Measurements from ENCODE around the gene LARP1.

The LARP1 gene

DNA sequence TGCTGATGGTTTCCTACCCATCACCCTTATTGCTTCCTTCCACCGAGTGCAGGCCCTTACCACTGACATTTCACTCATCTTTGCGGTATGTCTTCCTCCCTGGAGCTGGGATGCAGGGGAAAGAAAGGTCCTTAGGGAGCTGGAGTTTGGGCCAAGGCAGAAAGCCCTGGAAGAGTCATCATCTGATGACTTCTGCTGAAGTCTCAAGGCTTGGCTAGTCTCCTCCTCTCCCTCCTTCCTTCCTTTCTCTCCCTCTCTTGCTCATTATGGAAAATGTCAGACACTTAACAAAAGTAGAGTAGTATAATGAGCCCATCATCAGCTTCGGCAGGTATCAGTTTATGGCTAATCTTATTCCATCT, 40.0 kb downstream of the LARP1 start:
- no peak overlapping the region for H3K4me3 ChIP-seq (ENCODE audit: low read depth, low read length)
- no peak for DNase-seq (ENCODE audit: low read depth)
- TF ChIP-seq MYC (IDR thresholded peaks at IDR 0.05; ENCODE audit: low read depth, low read length): no peak
- TF ChIP-seq, protein P1, sequence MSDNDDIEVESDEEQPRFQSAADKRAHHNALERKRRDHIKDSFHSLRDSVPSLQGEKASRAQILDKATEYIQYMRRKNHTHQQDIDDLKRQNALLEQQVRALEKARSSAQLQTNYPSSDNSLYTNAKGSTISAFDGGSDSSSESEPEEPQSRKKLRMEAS (IDR thresholded peaks at IDR 0.05; ENCODE audit: low read depth, low read length): no peak
- TF ChIP-seq POLR2A (IDR thresholded peaks at IDR 0.05; ENCODE audit: extremely low read depth, insufficient read length): no peak
- TF ChIP-seq, protein P2, sequence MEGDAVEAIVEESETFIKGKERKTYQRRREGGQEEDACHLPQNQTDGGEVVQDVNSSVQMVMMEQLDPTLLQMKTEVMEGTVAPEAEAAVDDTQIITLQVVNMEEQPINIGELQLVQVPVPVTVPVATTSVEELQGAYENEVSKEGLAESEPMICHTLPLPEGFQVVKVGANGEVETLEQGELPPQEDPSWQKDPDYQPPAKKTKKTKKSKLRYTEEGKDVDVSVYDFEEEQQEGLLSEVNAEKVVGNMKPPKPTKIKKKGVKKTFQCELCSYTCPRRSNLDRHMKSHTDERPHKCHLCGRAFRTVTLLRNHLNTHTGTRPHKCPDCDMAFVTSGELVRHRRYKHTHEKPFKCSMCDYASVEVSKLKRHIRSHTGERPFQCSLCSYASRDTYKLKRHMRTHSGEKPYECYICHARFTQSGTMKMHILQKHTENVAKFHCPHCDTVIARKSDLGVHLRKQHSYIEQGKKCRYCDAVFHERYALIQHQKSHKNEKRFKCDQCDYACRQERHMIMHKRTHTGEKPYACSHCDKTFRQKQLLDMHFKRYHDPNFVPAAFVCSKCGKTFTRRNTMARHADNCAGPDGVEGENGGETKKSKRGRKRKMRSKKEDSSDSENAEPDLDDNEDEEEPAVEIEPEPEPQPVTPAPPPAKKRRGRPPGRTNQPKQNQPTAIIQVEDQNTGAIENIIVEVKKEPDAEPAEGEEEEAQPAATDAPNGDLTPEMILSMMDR (IDR thresholded peaks at IDR 0.05; ENCODE audit: low read depth, low read length): no peak

DNA sequence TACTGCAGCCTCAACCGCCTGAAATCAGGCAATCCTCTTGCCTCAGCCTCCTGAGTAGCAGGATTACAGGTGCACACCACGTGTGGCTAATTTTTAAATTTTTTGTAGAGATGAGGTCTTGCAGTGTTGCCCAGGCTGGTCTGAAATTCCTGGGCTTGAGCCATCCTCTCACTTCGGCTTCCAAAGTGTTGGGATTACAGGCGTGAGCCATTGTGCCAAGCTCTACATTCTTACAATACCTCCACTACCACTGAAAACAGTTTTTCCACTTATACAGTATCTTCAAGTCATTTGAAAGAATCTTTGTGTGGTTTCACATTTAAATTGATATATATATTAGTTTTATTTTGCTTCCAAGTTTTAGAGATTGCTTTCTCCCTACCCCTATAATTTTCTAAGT, 42.6 kb downstream of the LARP1 start:
- DNase-seq (ENCODE audit: low read depth): no peak
- no peak overlapping the region for H3K4me3 ChIP-seq (ENCODE audit: low read depth, low read length)
- TF ChIP-seq, protein P2 (IDR thresholded peaks at IDR 0.05; ENCODE audit: low read depth, low read length): no peak

DNA sequence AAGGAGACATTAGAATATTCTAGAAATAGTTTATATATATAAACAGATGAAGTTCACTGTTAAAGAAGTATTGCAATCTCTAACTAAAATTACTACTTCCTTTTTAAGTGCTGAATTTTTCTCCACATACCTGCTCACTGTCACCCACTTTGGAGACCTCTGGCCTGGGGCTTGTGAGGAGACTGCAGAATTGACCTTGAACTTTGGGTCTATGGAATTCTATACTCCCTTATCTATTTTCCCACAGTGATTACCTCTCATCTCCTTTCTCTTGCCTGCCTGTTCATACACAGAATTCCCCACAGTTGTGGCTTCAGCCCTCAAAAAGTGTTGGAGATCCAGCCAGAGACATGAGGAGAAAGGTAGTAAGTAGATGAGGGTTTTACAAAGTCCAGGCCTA, 45.4 kb downstream of the LARP1 start:
- no peak for DNase-seq (ENCODE audit: low read depth)
- H3K4me3 ChIP-seq (ENCODE audit: low read depth, low read length): no peak overlapping the region
- TF ChIP-seq, protein P2 (IDR thresholded peaks at IDR 0.05; ENCODE audit: low read depth, low read length): no peak
- TF ChIP-seq MYC (IDR thresholded peaks at IDR 0.05; ENCODE audit: low read depth, low read length) (no peak), POLR2A (IDR thresholded peaks at IDR 0.05; ENCODE audit: extremely low read depth, insufficient read length) (no peak)
- TF ChIP-seq, protein P1 (IDR thresholded peaks at IDR 0.05; ENCODE audit: low read depth, low read length): no peak

DNA sequence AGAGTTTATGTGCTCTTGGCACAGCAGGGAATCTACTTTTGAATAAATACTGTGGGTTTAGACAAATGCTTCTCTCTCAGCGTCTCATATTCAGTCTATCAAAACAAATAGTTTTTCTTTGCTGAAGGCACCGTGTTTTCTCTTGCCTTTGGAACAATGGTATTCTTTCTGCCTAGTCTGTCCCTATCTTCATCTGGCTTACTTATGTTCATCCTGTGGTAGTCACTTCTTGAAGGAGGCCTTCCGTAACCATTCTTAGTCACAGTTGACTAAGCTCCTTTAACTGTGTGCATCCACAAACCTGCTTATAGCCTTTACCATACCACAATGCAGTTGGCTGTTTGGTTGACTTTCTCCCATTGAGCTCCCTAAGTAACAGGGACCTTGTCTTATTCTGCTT, 45.9 kb downstream of the LARP1 start:
- no peak overlapping the region for H3K4me3 ChIP-seq (ENCODE audit: low read depth, low read length)
- no peak for TF ChIP-seq MYC (IDR thresholded peaks at IDR 0.05; ENCODE audit: low read depth, low read length)
- TF ChIP-seq POLR2A (IDR thresholded peaks at IDR 0.05; ENCODE audit: extremely low read depth, insufficient read length): no peak
- TF ChIP-seq, protein P2 (IDR thresholded peaks at IDR 0.05; ENCODE audit: low read depth, low read length): no peak
- TF ChIP-seq, protein P1 (IDR thresholded peaks at IDR 0.05; ENCODE audit: low read depth, low read length): no peak
- no peak for DNase-seq (ENCODE audit: low read depth)

DNA sequence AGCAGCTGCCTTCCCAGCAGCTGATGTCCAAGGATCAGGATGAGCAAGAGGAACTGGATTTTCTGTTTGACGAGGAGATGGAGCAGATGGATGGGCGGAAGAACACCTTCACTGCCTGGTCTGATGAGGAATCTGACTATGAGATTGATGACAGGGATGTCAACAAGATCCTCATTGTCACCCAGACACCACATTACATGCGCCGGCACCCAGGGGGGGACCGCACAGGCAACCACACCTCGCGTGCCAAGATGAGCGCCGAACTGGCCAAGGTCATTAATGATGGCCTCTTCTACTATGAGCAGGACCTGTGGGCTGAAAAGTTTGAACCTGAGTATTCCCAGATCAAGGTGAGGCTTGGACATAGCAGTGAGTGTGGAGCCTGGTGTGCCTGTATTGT, 46.9 kb downstream of the LARP1 start:
- TF ChIP-seq POLR2A (IDR thresholded peaks at IDR 0.05; ENCODE audit: extremely low read depth, insufficient read length) (no peak), MYC (IDR thresholded peaks at IDR 0.05; ENCODE audit: low read depth, low read length) (no peak)
- TF ChIP-seq, protein P1 (IDR thresholded peaks at IDR 0.05; ENCODE audit: low read depth, low read length): no peak
- TF ChIP-seq, protein P2 (IDR thresholded peaks at IDR 0.05; ENCODE audit: low read depth, low read length): no peak
- no peak overlapping the region for H3K4me3 ChIP-seq (ENCODE audit: low read depth, low read length)
- DNase-seq (ENCODE audit: low read depth): no peak

DNA sequence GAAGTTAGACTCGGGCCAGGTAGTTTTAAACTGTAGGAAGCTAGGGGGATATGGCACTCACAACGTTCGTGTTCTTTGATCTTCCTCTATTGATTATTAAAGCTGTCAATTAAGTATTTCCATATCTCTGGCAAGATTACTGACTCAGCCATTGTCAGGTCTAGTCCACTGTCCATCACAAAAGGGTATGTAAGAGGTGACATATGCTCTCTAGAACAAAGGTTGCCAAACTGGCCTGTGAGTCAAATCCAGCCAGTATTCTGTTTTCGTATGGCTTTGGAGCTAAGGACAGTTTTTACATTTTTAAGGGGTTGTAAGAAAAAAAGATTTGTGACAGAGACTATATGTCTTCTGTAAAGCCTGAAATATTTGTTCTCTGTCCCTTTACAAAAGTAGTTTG, 51.0 kb downstream of the LARP1 start:
- no peak for DNase-seq (ENCODE audit: low read depth)
- H3K4me3 ChIP-seq (ENCODE audit: low read depth, low read length): no peak overlapping the region
- TF ChIP-seq MYC (IDR thresholded peaks at IDR 0.05; ENCODE audit: low read depth, low read length) (no peak), POLR2A (IDR thresholded peaks at IDR 0.05; ENCODE audit: extremely low read depth, insufficient read length) (no peak)
- TF ChIP-seq, protein P1 (IDR thresholded peaks at IDR 0.05; ENCODE audit: low read depth, low read length): no peak
- TF ChIP-seq, protein P2 (IDR thresholded peaks at IDR 0.05; ENCODE audit: low read depth, low read length): no peak

Data from NB4 (cell line).